Stimulated activated CD4-positive, alpha-beta T cell treated with anti-CD3 and anti-CD28 coated beads, Interleukin-12 subunit alpha, Interleukin-12 subunit beta, amount 100 ng/mL, for 4 hours (primary cell): ENCODE data around the gene SCLY.

Experiments used
- DNase-seq: peaks from one replicate; pipeline ENCODE4 v3.0.0-alpha.2; 2020

SCLY gene

DNA sequence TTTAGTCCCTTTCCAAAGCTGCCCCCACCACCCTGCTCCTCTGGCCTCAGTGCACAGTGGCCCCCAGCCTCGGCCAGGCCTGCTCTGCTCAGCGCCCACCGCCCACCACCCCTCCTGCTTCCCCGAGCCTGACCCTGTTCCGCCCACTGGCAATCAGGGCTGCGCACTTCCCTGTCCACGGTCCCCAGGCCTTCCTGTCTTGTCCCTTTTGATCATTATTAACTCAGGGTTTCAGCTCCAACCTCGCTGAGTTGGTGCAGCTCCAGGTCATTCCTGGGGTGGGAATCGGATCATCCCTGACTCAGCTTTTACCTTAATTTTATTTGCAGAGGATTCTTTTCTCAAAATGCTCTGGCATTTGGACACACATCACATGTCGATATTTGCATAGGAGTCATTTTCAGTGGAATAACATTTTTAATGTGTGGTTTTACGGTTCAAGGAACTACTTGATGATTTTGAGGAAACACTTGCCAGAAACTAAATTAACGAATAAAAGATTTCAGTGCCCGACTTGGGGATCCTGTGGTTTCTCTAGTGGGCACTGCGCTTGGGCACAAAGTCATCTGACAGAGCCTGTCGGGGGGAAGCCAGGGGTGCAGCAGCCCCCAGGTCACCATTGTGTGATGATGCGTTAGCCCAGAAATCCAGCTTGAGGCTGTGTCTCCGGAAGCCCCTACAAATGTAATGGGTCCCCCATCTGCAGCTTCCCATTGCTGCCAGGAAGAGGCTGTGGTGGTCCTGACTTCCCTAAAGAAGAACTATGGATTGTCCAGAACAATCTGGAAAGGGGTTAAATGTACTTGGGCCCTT is 38.3 kb downstream of the SCLY start:
- DNase-seq = no peak

DNA sequence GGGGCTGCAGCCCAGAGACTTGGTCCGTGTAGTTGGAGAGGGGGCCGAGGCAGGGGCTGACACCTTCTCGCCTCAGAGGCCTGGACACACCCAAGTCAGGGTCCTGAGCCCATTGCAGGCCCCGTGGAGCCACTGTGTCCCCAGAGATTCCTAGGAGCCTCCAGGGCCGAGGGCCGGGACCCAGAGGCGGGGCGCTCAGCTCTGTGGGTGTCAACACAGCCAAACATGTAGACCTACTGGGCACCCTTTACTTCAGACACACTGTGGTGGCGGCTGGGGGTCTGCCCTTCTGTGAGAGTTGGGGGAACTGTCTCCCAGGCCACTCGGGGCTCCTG is 38.9 kb downstream of the SCLY start:
- DNase-seq = no peak

DNA sequence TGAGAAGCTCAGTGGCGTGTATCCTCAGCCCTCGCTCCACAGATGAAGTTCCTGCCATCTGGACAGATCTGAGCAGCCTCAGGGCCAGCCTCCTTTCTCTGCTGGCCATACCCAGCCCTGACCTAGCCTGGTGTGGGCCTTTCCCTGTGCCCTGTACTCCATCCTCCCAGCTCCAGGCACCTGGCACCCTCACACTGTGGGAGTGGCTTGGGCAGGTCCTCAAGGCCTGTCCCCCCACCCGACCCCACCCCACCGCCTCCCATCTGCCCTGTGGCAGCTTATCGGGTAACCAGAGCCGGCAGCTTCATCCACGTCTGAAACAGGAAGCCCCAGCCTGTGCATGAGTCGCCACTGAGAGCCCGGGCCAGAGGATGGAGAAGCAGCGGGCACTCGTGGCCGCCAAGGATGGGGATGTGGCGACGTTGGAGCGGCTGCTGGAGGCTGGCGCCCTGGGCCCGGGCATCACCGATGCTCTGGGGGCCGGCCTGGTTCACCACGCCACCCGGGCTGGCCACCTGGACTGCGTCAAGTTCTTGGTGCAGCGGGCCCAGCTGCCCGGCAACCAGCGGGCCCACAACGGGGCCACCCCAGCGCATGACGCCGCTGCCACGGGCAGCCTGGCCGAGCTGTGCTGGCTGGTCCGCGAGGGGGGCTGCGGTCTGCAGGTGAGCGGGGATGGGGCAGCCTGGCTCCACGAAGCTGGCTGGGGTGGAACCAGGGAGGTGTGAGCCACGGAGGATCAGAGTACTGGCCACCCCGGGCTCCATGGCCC is 39.4 kb downstream of the SCLY start, which contains the start of gene ESPNL:
Gene ESPNL (plus strand): TSS at position 292 of the 772 bp plus-strand sequence. CDS start 80 bp downstream, at position 372.
- DNase-seq = no peak

DNA sequence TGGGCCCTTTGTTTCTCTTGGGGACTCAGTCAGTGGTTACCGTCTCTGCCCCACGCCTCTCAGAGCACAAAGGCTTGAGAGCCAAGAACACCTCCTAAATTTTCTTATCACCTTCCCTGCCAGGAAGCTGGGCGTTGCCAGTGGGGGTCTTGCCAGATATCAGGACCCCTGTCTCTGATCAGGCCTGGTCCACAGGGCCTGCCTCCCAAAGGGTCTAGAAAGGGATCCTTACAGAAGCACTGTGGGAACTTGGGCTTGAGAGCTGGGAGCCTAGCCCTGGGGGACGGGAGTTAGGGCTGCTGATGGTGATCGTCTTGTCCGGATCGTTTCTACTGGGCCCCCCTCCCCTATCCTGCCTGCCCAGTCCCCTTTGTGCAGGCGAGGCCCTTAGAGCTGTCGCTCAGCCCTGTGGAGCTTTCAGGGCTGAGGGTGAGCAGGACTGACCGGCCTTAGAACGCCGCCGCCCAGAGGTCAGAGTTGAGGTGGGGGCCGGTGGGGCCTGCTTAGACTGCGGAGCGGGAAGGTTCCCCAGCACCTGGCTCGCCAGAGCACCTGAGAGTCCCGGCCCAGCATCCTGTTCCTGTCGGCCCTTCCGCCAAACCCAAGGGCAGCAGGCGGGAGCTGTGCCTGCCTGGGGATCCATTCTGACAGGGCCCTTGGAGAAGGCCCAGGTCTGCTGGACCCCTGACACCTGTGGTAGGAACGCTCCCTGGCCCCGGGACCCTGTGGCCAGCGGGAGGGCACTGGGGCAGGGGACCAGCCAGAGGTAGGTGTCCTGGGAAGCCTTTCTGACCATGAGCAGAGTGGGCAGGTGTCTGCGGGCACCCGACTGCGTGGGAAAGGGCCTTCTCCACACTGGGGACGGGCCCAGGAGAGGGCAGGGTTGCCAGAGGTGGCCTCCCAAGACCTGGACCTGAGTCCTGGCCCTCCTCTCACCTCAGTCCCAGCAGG is 40.3 kb downstream of the SCLY start:
- DNase-seq = no peak

DNA sequence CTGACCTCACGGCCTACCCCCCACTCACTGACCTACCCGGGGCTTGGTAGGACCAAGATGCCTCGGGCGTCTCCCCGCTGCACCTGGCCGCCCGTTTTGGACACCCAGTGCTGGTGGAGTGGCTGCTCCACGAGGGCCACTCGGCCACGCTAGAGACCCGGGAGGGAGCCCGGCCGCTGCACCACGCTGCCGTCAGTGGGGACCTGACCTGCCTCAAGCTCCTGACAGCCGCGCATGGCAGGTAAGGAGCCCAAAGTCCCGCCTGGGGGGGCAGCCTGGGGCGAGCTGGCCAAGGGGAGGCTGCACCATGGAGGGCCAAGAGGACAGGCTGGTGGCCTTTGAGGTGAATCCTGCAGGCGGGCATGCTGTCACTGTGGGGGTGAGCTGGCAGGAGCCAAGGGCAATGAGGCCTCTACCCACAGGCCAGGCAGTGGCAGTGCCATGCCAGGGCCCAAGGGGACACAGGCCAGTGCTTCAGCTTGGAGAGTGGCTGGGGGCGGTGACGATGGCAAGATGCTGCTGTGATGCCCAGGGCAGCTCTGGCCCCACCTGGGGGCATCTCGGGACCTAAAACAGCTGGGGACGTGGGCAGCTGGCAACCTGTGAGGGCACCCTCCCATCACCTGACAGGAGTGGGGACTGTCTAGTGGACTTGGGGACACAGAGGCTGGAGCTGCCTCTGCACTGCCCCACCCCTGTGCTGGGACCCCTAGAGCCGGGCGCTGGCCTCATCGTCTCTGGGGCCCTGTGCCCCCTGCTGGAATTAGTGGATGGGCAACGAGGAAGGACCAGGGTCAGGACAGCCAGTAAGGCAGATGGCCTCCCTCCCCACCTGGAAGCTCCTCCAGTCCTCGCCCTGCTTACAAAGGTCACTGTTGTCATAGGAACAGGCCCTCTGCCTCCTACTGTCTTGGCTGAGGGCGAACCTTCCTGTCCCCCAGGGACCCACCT is 41.4 kb downstream of the SCLY start:
- no peak for DNase-seq

DNA sequence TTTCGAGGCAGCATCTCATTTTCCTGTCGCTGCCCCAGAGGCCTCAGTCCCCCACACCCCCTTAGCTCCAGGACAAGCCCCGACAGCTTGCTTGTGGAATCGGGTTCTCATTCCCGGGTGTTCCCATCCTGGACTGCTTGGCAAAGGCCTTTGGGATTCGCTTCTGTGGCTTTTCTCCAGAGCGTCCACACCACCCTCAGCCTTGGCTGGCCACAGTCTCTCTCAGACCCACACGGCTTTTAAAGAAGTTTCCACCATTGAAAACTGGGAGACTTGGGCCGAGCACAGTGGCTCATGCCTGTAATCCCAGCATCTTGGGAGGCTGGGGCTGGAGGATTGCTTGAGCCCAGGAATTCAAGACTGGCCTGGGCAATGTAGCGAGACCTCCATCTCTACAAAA is 42.1 kb downstream of the SCLY start:
- no peak for DNase-seq

DNA sequence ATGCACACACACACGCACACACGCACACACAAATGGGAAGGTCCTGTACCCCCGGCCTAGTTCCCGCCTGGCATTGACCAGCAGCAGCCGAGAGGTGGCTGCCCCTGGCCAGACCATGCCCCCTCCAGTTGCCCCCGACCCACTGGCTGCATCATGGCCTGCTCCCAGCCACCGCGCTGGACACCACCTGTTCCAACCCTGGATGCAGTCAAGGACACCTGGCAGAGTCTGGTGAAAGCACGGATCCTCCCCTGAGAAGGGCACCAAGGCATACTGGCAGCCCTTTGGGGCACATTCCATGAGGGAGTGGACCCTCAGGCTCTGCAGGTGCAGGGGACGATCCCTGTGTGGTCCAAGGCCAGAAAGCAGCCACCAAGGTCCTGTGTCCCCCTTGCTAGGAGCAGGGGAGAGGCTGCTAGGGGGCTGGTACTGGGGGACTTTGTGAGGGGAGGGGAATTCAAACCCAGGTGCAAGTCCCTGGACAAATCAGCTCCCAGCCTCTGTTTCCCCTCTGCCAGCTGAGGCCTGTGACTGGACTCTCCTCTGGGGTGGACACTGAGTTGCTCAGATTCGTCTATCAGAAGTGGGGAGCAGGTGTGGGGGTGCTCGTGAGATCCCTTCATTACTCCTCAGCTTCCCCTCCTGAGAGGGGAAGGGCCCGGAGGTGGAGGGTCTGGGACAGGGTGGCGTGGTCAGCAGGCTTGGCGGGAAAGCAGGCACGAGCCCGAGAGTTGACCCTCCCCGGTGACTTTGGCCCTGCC is 42.8 kb downstream of the SCLY start:
- no peak for DNase-seq

DNA sequence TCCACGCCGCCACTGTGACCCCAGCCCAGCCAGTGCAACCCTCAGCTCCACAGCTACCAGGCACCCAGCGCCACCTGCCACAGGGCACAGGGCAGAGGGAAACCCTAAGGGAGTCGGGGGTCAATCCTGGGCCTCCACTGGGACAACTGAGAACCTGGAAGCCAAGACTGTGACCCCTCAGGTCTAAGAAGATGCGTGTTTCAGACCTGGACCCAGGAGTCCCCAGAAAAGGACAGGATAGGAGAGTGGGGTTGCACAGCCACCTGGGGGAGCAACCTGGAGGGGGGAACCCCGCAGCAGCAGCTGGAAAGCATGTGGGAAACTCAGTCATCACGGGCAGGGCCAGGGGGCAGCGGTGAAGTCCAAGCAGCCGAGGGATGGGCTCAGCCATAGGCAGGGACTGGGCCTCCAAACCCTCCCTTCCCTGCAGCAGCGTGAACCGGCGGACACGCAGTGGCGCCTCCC is 43.5 kb downstream of the SCLY start:
- DNase-seq = no peak

DNA sequence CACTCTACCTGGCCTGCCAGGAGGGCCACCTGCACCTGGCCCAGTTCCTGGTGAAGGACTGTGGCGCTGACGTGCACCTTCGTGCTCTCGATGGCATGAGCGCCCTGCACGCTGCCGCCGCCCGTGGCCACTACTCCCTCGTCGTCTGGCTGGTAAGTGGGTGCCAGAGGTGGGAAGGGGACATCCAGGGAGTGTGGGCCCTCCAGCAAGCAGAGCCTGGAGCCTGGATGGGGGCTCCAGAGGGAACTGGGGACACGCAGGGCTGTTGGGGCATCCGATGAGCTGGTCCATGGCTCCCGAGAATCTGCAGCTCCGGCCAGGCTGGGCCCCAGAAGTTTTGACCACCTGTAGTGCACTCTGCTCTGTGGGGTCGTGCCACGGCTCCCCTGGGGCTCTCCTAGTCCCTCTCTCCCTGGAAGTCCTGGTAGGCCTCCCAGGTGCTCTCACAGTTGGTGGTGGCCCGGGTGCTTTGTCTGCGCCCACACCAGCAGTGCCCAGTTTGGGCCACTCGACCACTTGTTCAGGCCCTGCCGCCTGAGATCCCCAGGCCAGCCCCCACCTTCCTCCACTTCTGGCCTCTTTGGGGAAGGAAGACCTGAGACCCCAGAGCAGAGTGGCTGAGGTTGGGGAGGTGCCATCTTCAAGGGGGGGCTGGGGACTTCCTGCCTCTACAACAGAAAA is 44.0 kb downstream of the SCLY start:
- no peak for DNase-seq

DNA sequence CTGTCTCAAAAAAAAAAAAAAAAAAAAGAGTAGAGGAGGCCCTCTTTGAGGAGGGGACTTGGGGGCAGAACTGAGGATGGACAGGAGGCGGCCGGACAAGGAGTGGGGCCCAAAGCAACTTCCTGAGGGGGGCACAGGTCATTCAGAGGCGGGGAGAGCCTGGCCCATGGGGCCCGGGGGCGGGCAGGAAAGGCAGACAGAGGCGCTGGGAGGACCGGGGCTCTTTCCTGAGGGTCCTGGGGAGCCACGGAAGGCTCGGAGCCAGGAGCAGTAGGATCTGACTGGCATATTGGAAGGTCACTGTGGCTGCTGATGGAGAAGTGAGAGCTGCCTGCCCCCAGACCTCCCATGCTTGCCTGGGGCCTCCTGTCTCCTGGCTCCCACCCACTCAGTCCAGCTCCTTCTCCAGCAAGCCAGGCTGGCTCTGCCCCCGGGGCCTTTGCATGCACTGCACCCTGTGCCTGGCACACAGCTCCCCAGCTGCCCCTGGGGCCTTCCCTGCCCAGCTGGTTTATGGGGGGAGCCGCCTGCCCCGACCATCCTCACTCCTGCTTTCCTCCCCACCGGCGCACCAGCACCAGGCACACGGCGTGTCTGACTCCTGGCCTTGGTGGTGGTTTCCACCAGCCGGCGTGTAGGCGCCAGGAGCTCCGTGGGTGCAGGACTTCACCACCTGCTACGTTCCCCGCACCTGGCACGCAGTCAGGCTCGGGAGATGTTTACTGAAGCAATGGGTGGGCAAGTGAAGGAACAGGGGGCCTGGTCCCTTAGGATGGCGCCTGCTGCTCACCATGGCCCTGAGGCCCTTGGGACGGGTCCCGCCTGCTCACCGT is 44.9 kb downstream of the SCLY start:
- no peak for DNase-seq

DNA sequence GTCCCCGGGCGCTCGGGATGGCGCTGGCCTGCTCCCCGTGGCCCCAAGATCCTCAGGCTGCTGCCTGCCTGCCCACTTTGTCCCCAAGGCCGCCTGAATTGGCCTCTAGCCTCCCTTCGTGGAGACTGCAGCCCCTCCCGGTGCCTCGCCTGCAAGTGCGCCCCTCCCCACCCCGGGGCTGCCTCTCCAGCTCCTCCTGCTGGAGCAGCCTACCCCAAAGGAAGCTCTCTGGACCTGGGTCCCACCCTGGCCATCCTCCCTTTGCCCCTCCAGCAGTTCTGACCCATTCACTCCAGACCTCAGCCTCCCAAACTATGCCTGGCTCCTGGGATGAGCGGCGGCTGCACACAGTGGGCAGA is 45.5 kb downstream of the SCLY start:
- no peak for DNase-seq

DNA sequence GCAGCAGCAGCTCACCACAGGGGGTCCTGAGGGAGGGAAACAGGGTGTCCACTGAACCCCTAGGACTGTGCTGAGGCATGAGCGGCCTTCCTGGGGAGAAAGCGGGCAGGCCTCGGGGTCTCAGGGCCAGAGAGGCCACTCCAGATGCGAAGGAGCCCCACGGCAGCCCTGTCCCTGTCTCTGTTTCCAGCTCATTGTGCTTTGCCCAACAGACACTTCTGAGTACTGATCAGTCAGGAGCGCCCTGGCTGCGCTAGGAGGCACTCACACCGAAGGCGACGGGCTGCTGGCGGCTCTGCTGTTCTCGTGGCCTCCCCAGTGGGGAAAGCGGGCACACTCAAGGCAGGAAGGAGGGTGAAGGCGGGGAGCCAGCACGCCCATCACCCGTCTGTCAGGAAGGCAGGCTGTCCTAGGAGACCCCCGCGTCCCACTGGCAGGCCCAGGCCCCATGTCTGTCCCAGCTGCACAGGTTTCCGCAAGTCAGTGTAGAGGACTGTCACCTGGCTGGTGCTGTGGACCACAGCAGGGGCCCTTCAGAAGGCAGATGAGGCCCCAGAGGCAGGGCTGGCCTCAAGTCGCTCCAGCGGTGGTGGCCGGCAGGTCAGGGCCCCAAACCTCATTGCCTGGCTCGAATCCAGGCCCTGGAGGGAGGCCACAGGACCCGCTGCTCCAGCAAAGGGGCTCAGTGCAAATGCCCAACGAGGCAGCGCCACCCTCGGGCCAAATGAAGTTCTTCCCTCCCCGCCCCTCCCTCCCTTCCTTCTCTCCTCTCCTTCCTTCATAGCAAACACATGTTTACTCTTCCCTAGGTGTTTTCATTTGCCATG is 46.1 kb downstream of the SCLY start:
- no peak for DNase-seq

DNA sequence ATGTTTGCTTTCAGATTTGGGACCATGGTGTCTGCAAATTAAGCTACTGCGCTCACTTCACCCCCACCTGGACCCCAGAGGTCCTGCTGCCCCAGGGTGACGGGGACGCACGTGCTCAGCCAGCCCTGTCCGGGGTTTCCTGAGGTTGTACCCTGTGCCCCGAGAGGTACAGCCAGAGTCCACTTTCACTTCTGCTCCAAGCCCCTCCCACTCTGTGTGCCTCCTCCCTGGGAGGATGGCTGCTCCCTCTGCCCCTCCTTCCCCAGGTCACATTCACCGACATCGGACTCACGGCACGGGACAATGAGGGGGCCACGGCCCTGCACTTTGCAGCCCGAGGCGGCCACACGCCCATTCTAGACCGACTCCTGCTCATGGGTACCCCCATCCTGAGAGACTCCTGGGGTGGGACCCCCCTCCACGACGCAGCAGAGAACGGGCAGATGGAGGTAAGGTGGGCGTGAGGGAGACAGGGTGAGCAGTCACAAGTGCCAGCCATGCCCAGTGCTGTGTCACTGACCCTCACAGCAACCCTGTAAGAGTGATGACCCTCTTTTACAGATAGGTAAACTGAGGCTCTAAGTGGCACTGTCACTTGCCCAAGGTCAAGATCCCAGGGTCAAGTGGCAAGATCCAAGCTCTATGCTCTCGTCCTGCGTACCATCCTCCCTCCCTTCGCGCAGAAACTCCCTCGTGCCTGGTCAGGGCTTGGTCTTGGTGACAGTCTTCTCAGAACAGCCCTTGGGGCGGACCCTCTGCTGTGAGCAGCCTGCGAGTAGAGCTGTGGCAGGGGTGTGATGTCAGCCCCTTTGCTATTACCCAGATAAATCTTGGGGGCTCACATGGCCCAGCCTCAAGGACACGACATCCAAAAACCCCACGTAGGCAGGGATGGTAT is 47.0 kb downstream of the SCLY start:
- DNase-seq = no peak

DNA sequence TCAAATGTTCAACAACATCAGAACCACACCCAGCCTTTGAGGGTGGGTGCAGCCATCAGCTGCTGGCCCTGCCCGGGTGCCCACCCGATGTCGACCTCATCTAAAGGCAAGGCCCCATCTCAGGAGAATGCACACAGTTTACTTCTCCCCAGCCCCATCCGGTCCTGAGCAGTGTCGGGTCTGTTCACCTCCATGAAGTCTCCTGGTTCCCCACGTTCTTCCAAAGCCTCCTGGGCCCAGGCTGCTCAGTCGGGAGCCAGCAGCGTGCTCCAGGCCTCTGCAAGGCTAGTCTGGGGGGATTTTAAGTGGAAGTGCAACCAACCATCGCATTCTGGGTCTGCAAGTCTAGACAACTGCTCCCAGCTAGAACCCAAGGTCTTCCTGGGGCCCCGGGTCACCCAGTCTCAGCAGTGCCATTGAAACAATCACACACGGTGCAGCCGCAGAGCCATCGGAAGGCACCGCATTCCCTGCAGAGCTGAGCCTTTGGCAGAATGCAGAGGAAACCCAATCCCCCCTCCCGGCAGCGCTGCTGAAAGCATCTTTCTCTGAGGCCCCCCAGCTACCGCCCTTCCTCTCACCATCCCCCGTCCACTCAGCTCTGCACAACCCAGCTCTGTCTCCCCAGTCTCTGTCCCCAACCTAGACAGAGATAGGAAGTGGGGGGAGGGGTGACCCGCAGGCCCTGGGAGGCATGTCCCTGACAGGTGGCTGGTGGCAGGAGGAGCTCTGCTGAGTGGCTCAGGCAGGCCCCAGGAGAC is 47.8 kb downstream of the SCLY start:
- DNase-seq = no peak

DNA sequence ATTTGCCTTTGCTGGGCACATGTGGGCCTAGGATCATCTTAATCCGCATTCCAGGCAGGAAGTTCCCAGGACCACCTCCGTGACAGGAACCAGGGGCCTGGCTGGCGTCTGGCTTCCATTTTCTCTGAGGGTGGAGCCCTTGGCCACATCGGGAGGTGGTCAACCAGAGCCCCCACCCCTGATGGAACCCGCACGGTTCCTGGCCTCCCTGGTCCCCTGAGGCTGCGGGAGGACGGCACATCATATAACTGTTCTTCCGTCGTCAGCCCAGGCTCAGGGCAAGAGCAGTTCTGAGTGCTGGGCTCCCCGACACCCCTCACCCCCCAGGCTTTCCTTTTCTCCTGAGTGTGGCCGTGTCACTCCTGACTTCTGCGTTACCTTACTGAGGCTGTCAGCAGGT is 52.8 kb downstream of the SCLY start:
- DNase-seq = no peak

DNA sequence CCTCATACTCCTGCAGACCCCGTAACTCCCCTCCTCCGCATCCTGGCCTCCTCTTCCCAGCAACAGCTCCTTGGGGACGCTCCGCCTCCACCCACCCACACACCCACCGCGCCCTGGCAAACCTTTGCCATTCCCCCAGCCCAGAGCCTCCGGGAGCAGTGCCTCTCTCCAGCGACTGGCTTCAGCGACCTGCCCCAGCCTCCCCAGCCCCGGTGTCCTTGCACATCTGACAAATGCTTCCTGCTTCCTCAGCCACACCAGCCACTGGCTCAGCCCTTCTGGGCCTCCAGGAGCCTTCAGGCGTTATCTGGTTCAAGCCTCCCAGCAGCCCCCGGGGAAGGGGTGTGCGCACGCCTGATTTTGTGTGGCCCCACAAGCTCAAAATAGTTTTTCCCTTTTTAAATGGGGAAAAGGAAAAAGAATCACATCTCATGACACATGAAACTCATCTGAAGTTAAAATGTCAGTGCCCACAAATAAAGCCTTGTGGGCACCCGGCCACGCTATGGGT is 53.6 kb downstream of the SCLY start:
- no peak for DNase-seq
